DLD1 (cell line): Measurements from ENCODE around the gene RAMP2.
"Not testable (repeated sequence)": the region's sequence is repeated elsewhere in the genome, so short reads cannot be mapped to it uniquely, and the experiment has no call there.

Experiments
- in situ Hi-C: cut with HindIII; loops from 2 replicates; pipeline ENCODE4 v1.10.0; 2017; ENCODE audit warnings: low sequenced_read_pairs

The RAMP2 gene, protein sequence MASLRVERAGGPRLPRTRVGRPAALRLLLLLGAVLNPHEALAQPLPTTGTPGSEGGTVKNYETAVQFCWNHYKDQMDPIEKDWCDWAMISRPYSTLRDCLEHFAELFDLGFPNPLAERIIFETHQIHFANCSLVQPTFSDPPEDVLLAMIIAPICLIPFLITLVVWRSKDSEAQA

DNA sequence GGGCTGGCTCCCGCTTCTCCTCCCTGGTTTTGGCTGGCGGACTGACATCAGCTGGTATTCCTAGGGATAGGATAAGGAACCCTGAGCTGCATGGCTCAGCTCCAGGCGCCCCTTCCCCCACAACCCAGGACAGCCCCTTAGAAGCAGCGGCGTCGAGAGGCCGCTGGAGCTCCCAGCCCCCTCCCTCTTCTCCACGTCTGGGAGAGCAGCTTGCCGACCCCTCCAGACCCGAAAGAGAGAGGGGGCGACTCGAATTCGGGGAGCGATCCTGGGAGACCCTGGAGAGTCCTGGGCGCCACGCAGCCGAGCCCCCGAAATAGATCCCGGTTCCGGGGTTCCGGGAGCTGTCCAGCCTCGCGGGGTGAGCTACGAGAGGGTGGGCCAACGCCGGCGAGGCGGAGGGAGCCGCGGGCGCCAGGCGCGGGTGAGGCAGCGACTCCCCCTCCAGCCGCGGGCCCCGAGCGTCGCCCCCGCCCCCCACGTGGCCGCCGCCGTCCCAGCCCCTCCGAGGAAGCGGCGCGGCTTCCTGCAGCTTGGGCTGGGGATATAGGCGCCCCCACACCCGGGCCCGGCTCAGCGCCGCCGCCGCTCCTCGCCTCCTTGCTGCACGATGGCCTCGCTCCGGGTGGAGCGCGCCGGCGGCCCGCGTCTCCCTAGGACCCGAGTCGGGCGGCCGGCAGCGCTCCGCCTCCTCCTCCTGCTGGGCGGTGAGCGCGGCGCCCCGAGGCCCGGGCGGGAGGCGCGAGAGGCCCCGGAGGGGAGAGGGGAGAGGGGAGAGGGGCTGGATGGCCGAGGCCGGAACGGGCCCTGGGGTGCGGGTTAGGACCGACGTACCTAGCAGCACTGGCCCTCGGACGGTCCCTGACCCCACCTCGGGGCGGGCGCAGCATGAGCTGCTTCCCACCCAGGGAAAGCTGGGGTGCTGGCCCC lies at the start of gene RAMP2:
Gene RAMP2 (plus strand): TSS at position 576 of the 930 bp plus-strand sequence. CDS start 35 bp downstream, at position 611.
- in situ Hi-C loops: no loop called here

DNA sequence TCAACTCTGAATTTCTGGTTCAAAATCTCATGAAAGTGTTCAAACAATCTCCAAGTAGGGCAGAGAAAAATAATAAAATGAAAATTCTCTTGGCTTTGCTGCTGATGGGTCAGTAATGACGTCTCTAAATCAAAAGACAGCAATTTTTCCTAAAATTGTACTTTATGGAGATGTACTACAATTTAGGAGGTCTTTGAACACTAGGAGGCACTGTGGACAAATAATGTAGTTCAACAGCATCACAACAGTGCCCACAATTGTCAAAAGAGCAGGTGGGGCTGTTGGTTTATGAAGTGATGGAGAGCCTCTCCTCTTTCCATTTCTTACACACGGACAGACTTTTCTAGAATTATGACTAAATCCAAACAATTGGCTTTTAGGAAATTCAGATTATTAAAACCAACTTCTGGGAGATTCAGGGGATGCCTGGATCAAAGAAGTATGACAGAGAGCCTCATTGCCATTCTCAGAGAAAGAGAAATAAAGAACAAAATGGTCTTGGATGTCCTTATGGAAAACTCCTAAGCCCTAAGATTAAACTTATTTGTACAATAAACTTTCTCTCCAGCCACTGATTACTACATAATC lies 39.9 kb upstream of the RAMP2 start:
- in situ Hi-C loops: no loop called here

DNA sequence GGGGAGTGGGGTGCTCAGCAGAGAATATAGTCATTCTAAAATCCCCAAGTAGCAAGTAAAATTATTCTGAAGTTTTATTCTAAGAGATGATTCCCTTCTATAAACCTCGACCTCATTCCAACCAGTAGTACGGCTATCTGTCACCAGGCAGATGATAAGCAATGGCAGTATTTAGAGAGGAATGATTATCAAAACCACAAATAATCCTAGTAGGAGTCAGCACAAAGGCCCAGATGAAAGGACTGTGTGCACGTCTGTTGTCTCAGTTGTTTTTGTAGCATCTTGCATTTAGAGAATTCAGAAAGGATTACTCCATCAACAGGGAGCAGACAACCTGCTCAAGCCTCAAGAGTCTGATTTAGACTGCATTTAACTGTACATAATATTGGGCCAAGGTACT lies 37.4 kb upstream of the RAMP2 start:
- in situ Hi-C loops: no loop called here

DNA sequence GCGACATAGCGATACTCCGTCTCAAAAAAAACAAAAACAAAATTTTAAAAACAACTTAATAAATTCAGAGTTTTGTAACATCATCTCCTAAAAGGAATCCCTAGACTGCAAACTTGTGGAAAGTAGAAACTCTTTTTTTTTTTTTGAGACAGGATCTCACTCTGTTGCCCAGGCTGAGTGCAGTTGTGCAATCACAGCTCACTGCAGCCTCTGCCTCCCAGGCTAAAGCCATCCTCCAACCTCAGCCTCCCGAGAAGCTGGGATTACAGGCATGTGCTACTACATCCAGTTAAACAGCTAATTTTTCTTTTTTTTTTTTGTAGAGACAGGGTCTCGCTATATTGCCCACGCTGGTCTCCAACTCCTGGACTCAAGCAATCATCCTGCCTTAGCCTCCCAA lies 35.9 kb upstream of the RAMP2 start:
- in situ Hi-C loops: no loop called here

DNA sequence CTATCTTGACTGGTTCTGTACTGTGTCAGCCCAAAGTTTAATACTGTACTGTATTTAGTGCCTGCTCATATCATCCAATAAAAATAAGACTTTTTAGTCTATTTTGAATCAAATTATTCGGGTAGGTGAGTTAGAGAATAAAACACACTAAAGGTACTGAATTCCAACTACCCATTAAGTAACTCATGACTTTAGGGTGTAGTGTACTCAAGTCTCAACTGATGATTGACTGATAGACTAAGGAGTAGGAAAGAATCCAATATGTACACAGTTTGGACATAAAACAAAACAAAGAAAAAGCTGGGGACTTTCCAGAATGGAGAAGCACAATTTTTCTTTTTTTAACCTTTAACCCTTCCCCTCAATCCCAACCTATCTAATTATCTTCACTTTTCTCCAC lies 20.3 kb upstream of the RAMP2 start:
- in situ Hi-C loops: no loop called here

DNA sequence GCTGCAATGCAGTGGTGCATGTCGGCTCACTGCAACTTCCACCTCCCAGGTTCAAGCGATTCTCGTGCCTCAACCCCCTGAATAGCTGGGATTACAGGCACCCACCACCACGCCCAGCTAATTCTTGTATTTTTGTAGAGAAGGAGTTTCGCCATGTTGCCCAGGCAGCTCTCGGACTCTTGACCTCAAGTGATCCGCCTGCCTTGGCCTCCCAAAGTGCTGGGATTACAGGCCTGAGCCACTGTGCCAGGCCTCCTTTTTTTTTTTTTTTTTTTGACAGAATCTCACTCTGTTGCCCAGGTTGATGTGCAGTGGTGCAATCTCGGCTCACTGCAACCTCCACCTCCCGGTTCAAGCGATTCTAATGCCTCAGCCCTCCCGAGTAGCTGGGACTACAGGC lies 18.1 kb upstream of the RAMP2 start:
- in situ Hi-C loops: not testable (repeated sequence)

DNA sequence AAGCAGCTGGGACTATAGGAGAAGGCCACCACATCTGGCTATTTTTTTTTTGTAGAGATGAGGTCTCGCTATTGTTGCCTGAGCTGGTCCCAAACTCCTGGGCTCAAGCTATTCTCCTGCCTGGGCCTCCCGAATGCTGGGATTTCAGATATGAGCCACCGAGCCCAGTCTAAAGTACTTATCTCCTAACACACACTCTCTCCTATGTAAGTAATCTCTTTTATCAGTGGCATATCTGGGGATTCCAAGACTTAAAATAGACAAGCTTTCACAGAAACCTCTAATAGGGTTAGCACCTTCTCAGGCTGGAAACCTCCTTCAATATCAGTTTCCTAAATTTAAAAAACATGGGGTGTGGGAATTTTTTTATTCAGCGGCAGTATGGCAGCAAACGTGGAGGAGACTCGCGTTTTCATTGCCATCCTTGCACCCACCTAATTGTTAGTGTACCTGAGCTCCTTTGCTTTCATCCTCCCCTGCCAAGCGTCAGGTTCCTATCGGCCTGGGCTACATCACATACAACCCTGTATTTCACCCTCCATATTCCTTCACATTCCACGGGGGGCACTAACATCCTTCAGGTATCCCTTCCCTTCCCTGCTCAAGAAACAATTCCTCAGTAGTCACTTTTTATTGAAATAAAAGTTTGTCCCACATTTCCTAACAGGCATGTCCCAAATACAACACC lies 17.3 kb upstream of the RAMP2 start:
- in situ Hi-C loops: no loop called here

DNA sequence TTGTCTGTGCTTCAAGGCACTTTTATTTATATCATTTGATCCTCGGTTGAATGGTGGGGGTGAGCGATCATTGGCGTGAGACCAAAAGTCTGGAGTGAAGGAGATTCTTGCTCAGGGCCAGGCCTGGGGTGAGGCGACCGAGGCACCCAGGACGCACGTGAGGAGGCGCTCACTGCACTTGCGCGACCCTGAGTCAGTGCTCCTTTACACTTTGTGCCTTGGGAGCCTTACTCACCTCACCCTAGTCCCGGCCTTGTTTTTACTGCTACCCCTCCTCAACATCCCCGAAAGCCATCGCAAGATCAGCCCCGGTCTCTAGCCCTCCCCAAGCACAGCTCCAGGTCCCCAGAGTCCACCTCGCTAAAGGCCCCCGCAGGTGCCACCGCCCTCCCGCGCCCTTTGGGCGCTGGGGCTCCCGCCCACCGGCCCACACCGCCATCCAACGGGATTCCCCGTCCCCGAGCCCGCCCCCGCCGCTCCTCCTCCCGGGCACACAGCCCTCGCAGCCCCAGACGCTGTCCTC lies 16.7 kb upstream of the RAMP2 start:
- in situ Hi-C loops: no loop called here

DNA sequence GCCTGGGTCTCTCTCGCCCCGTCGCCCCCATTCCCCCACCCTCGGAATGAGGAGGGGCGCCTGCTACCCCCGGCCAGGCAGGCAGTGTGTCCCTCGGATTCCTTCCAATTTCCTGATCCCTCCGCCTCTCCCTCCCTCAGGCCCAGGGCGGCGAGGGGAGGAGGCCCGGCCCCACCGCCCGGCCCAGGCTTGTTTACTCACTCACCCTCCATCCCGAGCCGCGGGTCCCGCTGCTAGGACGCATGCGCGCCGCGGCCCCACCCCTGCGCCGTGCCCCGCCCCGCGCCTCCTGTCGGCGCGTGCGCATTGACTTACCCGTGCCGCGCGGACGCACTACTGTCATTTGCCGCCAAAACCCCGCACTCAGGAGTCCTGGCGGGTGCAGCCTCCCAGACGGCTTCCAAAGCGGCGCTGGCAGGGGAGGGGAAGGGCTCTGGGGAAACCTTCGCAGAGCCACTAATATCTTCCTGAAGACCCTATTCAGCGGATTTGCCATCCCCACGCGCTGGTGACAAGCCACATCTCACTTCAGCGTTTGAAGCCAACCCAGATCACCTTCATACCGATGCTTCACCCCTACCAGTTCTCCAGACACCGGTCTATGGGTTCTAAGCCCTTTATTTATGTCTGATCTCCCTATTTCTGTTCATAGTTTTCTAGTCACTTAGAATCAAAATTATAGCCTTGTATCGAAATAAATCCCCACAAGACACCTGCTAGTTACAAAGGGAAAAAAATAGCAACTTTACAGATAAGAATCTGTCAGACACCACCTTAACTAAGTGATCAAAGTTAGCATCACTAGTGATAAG lies 16.0 kb upstream of the RAMP2 start, which contains the start of gene EZH1:
Gene EZH1 (minus strand): TSS at position 235 of the 812 bp plus-strand sequence. CDS start 16,099 bp downstream, outside the sequence.
- in situ Hi-C loops: no loop called here

DNA sequence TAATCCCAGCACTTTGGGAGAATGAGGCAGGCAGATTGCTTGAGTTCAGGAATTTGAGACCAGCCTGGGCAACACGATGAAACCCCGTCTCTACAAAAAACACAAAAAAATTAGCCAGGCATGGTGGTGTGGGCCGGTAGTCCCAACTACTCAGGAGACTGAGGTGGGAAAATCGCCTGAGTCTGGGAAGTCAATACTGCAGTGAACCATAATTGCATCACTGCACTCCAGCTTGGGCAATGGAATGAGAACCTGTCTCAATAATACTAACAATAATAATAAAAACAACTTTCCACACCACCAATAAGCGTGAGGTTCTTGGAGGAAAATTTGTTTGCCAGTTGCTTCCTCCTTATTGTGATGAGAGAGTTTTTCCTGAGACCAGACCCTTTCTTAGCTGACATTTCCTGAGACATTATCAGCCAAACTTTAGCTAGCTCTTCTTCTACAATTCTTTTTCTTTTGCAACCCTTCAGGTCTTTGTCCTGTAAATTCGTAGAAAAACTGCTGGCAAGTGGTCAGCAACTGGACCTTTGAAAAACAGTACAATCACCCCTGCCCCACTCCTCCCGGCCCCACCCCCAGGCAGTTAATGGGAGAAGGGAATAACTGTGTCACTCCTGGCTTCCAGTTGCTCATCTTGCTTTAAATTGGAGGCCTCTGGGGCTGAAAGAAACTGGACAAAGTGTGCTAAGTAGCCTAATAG lies 12.7 kb upstream of the RAMP2 start:
- in situ Hi-C loops: no loop called here

DNA sequence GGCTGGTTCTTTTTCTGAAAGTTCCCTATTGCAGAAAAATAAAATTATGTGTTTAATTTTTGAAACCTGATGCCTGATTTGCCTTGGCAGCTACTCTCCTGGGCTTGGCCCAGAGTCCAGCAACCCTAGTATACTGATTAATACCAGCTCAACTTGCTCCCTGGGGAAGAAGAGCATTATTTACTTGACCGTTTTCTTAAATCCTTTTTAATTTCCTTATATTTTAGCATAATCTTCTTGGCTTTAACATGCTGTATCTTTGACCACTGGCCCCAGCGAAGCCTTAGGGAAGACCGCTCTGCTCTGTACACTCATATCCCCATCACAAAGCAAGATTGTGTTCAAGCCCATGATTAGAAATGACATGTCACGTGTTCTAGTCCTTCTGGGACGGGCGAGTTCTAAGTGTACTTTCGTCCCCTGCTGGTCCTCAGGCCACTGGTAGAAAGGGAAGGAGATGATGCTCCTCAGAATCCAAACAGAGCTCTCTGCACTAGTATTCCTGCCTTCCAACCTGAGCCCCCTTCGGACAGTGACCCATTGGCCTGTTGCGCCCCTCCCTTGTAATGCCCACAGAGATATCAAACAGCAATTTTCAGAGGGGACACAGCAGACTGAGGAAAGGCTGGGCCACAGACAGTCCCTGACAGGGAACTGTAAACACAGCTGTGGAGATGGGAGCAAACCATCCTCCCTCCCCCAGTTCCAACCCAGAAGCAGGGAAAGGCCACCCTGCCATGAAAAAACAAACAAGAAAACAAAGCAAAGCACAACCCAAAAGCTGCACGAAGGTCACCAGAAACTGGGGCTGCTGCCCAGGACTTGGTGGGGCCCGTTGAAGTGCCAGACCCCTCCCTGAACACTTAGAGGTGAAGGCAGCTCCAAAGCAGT lies 11.9 kb upstream of the RAMP2 start:
- in situ Hi-C loops: no loop called here

DNA sequence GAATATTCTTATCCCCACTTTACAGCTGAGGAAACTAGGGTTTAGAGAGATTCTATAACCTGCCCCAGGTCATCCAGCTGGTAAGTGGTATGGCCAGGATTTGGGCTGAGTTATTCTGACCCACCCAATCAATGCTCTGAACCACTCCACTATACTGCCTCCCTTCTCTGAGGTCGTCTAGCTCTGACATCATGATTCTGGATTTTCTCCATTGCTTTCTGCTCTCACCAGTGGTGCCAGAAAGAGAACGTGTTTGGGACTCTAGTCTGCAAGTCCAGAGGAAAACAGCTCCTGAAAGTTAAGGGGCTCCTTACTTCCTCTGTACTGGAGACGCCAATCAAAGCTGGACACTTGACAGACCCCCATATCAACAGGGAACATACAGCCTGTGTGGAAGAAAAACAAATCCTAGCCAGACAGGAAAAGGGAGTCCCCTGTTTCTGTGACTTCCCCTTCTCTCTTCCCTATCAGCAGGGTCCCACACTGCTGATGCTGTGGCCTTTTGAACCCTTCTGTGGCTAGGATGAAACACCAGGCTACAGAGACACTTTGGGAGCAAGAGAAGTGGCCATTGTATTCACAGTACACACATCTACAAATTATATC lies 10.2 kb upstream of the RAMP2 start:
- in situ Hi-C loops: no loop called here

DNA sequence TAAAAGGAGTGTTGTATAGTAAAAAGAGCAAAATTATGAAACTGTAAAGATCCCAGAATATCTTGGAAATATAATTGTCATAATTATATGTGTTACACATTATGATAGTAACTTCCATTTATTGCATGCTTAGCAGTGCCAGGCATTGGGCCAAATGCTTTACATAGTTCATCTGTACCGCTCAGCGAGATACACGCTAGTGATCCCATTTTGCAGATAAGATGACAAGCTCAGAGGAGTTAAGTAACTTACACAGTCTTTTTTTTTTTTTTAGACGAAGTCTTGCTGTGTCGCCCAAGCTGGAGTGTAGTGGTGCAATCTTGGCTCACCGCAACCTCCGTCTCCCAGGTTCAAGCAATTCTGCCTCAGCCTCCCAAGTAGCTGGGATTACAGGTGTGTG lies 9.4 kb upstream of the RAMP2 start:
- in situ Hi-C loops: no loop called here

DNA sequence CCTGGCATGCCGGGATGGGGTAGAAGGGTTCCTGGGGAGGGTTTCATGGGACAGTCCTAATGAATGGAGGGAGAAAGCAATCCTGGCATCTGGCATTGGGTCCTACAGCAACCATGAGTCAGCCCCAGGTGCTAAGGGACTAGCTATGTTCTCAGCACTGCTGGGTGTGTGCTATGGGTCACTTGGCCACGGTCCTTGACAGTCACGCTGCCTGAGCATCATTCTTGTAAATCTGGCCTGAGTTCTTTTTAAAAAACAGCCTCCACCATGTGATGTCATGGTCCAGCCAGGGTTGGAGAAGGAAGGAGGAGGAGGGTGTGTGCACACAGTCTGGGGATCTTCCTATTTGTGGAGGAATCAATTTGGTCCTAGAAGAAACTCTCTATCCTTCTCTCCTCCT lies 6.2 kb upstream of the RAMP2 start:
- in situ Hi-C loops: no loop called here

DNA sequence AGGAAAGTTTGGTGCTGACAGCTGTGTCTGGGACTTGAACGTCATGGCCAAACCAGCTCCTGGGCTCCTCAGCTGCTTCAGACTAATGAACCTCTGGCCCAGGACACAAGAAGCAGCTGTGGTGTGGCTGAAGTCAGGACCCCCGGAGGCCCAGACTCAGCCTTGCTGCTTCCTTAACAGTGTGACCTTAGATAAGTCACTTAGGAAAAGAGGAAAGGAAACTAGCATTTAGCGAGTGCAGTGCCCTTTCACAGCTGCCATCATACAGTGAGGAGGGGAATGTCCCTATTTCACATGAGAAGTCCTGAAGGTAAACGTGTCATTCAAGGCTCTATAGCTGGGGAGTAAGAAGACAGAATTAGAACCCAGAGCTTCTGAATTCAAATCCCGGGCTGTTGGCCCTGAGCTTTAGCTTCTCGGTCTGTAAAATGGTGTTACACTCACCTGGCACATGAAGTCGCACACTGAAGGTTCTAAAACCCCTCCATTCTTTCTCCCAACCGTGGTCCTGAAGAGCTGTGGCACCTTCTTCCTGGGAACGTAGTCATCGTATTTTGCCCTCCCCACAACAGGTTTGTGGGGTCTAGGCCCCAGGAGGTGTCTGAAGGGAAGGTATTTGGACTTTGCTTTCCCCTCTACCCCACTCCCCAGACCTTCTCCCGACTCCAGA lies 910 bp upstream of the RAMP2 start:
- in situ Hi-C loops: no loop called here

DNA sequence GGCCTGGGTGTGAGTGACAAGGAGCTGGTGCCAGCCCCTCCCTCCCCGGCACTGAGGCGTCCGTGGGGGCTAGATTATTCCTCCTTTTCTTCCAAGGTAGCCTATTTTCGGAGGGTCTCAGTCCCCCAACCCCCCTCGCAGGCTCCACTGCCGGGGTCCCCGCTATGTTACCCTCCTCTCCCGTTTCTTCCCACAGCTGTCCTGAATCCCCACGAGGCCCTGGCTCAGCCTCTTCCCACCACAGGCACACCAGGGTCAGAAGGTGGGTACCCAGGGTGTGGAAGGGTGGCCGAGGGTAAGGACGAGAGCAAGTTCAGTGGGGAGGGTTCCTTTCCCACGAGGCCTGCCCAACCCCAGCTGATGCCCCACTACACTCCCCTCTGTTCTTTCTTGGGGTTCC lies 611 bp downstream of the RAMP2 start:
- in situ Hi-C loops: no loop called here

DNA sequence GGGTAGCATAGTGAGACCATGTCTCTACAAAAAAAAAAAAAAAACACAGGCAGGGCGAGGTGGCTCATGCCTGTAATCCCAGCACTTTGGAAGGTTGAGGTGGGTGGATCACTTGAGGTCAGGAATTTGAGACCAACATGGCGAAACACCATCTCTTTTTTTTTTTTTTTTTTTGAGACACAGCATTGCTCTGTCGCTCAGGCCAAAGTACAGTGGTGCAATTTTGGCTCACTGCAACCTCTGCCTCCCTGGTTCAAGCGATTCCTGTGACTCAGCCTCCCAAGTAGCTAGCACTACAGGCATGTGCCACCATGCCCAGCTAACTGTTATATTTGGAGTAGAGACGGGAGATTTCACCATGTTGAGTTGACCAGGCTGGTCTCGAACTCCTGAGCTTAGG lies 5.1 kb downstream of the RAMP2 start:
- in situ Hi-C loops: no loop called here

DNA sequence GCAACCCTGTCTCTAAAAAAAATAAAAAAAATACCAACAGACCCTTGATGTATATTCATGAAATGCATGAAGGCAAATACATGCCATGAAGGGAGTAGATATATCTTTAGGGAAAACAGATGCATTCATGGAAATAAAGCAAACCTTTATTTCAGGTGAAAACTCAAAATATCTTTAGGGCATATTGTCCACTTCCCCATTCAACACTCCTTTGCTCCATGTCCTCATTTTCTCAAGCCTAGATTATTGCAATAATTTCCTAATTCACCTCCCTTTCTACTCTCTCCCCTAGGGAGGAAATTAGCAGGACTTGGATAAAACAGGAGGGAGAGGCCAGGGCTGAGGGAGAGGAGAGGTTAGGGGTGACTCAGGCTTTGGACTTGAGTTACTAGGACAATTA lies 6.5 kb downstream of the RAMP2 start:
- in situ Hi-C loops: no loop called here
